ENCODE data around the gene MRAP.

Gene MRAP

GRCh38 chr21:32350211-32350980 is 51.7 kb downstream of the MRAP start:
- no peak overlapping the region for H3K4me3 ChIP-seq (replicated peaks in 1 of 2; ENCODE audit: low read depth in 2 of 2, low read length in 2 of 2)
- no peak for DNase-seq (ENCODE audit: low read depth in 2 of 2)
- TF ChIP-seq CTCF (IDR thresholded peaks at IDR 0.05; ENCODE audit: low read depth, low read length), result no peak

GRCh38 chr21:32350981-32351380 is 52.3 kb downstream of the MRAP start:
- no peak for DNase-seq (ENCODE audit: low read depth in 2 of 2)
- TF ChIP-seq CTCF (IDR thresholded peaks at IDR 0.05; ENCODE audit: low read depth, low read length), result no peak
- H3K4me3 ChIP-seq (replicated peaks in 1 of 2; ENCODE audit: low read depth in 2 of 2, low read length in 2 of 2), result no peak overlapping the region

- no peak for TF ChIP-seq CTCF (IDR thresholded peaks at IDR 0.05; ENCODE audit: low read depth, low read length)
These were observed 52.8 kb downstream of the MRAP start for GRCh38 chr21:32351428-32351827.

GRCh38 chr21:32352526-32352925 is 53.9 kb downstream of the MRAP start:
- no peak overlapping the region for H3K4me3 ChIP-seq (replicated peaks in 1 of 2; ENCODE audit: low read depth in 2 of 2, low read length in 2 of 2)
- TF ChIP-seq CTCF (IDR thresholded peaks at IDR 0.05; ENCODE audit: low read depth, low read length), result no peak
- no peak for DNase-seq (ENCODE audit: low read depth in 2 of 2)

More at GRCh38 chr21:32351428-32351827, 52.8 kb downstream of the MRAP start:
- no peak for DNase-seq (ENCODE audit: low read depth in 2 of 2)
- no peak overlapping the region for H3K4me3 ChIP-seq (replicated peaks in 1 of 2; ENCODE audit: low read depth in 2 of 2, low read length in 2 of 2)

GRCh38 chr21:32353002-32353711 is 54.5 kb downstream of the MRAP start:
- no peak for DNase-seq (ENCODE audit: low read depth in 2 of 2)
- no peak for TF ChIP-seq CTCF (IDR thresholded peaks at IDR 0.05; ENCODE audit: low read depth, low read length)
- H3K4me3 ChIP-seq (replicated peaks in 1 of 2; ENCODE audit: low read depth in 2 of 2, low read length in 2 of 2), result no peak overlapping the region

- TF ChIP-seq CTCF (IDR thresholded peaks at IDR 0.05; ENCODE audit: low read depth, low read length), result no peak
- H3K4me3 ChIP-seq (replicated peaks in 1 of 2; ENCODE audit: low read depth in 2 of 2, low read length in 2 of 2), result no peak overlapping the region
- DNase-seq (ENCODE audit: low read depth in 2 of 2), result no peak
These were observed 58.3 kb downstream of the MRAP start for GRCh38 chr21:32356874-32357395.

Data from cardiac fibroblast (primary cell).